ENCODE measurements around the gene GLRX5.

GLRX5 gene

DNA sequence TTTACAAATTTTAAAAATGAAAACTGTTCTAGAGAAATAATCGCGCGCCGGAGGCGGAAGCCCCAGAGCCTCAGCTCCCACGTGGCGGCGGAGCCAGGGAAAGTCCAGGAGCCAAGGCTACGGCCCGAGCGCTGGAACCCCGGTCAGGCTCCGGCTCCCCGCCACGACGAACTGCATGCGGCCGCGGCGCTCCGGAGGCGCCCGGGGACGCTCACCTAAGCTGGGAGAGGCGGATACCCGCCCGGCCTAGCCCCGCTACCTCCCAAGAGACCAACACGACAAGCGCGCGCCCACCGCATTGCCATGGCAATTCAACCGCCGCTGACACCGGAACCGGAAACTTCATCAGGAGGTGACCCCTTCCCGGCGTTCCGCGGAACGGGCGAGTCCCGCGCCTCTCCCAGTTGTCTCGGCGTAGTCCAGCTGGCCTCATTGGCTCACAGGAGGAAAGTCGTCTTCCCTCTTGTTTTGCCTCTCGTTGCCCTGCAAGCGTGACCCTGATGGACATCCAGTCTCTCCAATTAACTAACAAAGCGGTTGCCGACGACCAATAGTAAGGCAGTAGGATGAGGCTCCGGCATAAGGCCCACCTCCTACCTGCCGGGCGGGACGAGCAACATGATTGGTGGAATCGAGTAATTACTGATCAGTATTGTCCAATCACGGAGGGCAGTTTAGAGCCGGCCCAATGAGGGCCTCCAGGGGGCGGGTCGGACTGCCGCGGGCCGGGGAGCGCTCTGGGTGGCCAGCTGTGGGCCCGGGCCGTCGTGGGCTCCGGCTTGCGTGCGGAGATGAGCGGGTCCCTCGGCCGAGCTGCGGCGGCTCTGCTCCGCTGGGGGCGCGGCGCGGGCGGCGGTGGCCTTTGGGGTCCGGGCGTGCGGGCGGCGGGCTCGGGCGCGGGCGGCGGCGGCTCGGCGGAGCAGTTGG lies at the start of gene GLRX5:
TSS of gene GLRX5 (plus strand) at position 752 of the 927 bp plus-strand sequence. CDS start at position 792, 40 bp downstream.
- peak; percentile 99 for DNase-seq

DNA sequence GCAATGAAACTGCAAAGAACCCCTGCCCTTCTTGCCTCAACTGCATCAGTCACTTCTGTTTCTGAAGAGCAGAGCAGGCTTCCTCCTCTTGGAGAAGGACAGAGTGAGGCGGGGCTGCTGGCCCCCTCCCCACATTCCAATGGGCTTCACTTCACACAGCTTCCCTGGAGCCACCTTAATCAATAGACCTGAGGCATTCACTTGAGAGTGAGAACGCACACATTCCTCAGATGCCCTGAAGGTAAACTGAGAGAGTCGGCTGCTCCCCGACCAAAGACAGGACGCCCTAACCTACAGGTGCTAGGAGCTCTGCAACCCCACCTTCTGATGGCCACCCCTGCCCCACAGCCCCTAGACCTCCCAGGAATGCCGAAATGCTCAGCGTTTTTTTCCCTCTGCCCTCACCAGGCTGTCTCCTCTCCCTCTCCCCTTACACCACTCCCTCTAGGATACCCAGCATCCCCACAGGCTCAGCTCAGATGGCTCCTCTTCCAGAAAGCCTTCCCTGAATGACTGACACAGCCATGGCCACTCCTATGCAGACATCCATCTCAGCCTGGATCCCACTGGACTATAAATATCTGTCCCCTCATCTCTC lies 49.5 kb upstream of the GLRX5 start:
- DNase-seq, result no peak

- no peak for DNase-seq
Measured at GRCh38 chr14:95486875-95487668, 47.8 kb upstream of the GLRX5 start.

DNA sequence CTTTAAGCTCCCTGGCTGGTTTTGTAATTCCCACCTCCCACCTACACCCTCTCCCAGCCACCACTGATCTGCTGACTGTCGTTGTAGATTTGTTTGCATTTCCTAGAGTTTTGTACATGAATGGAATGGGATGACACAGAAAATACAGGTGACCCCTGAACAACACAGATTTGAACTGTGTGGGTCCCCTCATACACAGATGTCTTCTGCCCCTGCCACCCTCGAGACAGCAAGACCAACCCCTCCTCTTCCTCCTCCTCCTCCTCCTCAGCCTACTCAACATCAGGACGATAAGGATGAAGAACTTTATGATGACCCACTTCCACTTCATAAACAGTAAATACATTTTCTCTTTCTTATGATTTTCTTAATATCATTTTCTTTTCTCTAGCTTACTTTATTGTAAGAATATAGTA lies 47.2 kb upstream of the GLRX5 start:
- DNase-seq, result no peak

- no peak for DNase-seq
Measured at GRCh38 chr14:95488376-95489213, 46.3 kb upstream of the GLRX5 start.

DNA sequence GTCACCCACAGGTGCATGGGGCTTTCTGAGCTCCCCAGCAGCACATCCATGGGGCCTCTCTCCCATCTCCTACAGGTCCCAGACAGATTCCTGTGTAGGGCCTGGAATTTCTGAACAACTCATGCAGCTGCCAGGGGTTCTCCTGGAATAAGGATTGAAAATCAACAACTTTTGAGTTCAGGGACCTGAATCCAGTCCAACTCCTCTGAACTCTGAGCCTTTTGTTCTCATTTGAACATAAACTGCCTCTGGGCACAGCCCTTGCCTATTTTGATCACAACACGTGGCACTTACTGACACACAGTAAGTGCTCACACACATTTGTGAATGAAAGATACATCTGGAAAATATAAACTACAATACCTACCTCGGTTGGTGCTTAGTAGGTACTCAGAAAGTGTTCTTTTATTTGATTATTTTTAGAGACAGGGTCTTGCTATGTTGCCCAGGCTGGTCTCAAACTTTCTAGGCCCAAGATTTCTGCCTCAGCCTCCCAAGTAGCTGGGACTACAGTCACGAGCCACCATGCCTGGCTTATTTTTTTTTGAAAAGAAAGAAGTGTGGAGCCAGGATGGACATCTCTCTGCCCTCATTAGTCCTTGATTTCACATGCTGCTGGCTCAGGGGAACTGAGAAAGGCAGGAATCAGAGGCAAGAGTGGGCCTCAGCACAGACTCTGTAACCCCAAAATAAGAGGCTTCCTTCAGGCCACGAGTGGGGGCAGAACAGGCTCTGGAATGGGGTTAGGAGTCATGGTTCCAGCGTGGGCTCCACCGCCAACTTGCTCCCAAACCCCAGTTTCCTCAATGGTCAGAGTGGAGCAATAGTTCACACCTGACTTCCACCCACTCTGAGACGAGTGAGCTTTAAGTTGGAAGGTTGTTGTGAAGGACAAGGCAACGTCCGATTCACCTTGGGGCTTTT lies 45.4 kb upstream of the GLRX5 start:
- DNase-seq, result no peak

DNA sequence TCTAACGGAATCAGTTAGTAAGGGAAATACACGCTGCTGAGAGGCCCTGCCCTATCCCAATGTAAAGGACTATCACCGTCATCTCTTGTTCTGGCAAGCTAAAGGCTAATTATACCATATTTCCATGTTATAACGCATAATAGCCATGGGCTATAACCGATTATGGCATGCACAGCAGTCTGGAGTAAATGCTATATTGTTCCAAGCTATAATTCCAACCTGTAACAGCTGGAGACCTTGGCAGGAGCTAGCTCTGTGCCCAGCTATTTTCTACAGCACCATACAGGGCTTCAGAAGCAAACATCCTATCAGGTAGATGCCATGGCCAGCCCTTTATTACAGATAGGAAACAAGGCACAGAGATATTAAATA lies 44.7 kb upstream of the GLRX5 start:
- DNase-seq, result no peak

GRCh38 chr14:95490727-95491451 lies 44.0 kb upstream of the GLRX5 start:
- no peak for DNase-seq

- no peak for DNase-seq
Measured at GRCh38 chr14:95491936-95492608, 42.8 kb upstream of the GLRX5 start.

- no peak for DNase-seq
Measured at GRCh38 chr14:95493503-95493902, 41.3 kb upstream of the GLRX5 start.

DNA sequence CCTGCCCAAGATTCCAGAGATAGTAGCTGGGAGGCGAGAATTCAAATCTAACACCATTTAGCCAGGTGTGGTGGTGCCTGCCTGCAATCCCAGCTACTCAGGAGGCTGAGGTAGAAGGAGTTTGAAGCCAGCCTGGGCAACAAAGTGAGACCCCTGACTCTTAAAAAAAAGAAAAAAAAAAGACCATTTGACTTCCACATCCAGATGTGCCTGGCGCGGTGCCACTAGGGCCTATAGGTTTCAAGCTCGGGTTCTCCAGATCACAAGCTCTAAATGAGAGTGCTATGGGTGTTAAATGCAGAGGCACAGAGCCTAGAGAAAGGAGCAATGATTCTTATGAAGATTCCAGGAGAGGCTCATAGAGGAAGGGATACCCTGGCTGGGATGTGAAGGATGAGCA lies 40.9 kb upstream of the GLRX5 start:
- no peak for DNase-seq

DNA sequence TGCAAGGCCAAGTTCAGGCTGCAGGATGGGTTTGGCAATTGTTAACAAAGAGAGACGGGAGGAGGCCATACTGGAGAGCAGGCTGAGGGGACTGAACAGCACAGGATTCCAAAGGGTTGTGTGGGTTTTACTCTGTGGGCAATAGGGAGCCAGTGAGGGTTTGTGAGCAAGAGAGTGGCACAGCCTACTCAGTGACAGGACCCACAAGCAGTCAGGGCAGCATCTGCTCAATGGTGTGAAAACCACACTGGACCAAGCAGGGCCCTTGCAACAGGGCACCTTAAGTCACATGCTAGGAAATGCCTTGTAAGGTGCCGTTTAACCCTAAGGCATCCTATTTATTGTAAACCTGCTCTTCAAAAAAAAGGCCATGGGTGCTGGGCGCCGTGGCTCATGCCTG lies 40.4 kb upstream of the GLRX5 start:
- DNase-seq, result no peak

DNA sequence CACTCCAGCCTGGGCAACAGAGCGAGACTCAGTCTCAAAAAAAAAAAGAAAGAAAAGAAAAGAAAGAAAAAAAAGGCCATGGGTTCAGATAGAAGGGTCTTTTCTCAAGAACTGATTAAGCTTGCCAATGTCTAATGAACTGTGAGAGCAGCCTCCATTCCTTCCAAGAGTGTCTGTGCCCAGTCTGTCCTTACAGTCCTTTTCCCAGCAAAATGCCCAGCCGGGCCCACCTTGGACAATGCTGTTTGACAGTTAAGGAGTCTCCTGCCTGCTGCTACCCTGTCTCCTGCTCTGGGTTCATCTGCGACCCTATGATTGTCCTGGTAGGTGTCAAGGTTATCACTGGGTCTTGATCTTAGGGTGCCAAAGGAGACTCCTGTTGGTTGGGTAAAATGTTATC lies 39.8 kb upstream of the GLRX5 start:
- no peak for DNase-seq

DNA sequence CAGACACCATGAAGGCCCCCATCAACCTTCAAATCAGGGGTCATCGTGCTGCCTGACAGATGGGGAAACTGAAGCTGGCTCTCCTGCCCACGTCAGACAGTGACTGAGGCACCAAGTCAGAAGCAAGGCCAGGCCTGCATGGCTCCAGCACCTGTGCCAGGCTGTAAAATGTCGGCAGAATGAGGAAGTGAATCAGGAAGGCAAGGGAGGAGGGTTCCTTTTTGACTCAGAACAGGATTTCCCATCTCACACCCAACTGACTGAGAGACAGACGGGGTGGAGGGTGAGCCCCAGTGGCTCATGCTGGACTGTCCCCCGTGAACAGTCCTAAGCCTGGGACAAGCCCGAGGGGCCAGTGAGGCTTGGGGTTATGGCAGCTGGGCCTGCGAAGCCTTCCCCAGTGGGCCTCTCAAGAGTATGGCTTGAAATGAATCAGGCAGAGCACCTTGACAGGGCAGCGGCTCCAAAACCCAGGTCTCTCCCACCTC lies 39.3 kb upstream of the GLRX5 start:
- peak; percentile 41 for DNase-seq

- no peak for DNase-seq
Measured at GRCh38 chr14:95496111-95496681, 38.7 kb upstream of the GLRX5 start.

DNA sequence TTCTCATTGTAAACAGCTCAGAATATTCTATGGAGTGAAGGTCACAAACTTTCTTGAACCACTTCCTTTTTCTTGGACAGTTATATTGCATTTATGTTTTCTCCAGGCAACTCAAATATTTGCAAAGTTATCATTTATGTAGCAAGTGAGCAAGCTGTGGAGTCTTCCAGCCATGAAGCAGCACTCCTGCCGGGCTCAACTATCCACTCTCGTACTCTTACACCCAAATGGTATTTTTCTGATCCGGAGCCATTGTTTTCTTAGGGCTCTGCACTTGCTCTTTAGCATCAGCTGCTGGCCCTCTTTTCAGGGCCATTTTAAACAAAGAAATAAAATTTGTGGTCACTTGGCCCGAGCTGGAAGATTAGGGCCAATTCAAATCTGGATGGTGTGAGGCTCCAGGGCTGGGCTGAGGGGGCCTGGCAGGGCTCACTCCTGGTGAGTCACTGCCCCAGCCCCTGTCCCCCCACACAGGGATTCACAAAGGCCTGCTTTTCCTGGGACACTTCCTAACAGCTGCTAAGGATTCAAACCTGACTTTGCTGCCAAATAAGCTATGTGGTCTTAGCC lies 38.1 kb upstream of the GLRX5 start:
- no peak for DNase-seq

DNA sequence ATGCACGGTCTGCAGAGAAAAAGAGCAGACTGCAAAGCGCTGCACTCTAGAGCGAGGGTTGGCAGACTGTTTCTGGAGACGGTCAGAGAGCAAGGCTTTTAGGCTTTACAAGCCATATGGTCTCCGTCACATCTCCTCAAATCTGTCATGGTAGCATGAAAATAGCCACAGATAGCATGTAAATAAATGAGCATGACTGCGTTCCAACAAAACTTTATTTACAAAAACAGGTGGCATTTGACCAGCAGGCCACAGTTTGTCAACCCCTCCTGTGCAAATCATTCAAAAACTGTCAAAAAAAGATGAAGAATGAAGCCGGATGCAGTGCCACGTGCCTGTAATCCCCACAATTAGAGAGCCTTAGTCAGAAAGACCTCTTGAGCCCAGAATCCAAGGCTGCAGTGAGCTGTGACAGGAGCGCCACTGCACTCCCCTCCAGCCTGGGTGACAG lies 37.3 kb upstream of the GLRX5 start:
- no peak for DNase-seq

DNA sequence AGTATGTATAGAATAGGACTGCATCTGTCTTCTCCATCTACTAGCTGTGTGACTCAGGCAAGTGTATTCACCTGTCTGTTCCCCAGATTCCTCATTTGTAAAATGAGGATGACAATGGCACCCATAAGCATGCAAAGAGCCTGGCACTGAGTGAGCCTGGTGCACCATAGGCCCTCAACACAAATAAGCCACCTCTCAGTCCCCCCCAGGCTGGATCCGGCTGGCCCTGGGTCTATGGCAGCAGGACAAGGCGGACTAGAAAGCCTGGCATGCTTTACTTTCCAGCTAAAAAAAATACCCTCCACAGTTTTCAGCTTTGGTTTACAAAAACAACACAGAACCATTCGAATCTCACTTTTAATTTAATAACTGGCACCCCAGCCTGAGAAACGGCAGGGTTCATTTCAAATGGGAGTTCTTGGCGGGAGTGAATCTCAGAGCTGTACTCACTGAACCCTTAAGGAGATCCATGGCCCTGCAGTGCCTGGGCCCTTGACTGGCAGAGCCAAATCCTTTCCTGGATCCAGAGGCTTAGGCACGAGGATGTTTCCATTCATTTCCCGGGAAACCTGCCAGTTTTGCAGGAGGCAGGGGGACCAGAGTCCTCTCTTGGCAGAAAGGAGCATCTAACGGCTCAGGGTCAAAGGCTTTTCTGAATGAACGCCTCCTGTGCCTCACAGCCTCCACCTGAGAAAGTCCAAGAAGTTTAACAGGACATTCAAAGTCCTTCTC lies 36.1 kb upstream of the GLRX5 start:
- no peak for DNase-seq
